ENCODE results near the gene FAM174A.

Gene FAM174A

GRCh38 chr5:100584889-100585288, 49.7 kb downstream of the FAM174A start:
- DNase-seq (ENCODE audit: extremely low read depth, low read depth): peak; percentile 12
- H3K4me3 ChIP-seq (replicated peaks; ENCODE audit: low read depth, low read length): no peak overlapping the region
- TF ChIP-seq, protein P1, sequence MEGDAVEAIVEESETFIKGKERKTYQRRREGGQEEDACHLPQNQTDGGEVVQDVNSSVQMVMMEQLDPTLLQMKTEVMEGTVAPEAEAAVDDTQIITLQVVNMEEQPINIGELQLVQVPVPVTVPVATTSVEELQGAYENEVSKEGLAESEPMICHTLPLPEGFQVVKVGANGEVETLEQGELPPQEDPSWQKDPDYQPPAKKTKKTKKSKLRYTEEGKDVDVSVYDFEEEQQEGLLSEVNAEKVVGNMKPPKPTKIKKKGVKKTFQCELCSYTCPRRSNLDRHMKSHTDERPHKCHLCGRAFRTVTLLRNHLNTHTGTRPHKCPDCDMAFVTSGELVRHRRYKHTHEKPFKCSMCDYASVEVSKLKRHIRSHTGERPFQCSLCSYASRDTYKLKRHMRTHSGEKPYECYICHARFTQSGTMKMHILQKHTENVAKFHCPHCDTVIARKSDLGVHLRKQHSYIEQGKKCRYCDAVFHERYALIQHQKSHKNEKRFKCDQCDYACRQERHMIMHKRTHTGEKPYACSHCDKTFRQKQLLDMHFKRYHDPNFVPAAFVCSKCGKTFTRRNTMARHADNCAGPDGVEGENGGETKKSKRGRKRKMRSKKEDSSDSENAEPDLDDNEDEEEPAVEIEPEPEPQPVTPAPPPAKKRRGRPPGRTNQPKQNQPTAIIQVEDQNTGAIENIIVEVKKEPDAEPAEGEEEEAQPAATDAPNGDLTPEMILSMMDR (IDR thresholded peaks at IDR 0.05; ENCODE audit: low read depth, low read length, missing control alignments): no peak

DNA sequence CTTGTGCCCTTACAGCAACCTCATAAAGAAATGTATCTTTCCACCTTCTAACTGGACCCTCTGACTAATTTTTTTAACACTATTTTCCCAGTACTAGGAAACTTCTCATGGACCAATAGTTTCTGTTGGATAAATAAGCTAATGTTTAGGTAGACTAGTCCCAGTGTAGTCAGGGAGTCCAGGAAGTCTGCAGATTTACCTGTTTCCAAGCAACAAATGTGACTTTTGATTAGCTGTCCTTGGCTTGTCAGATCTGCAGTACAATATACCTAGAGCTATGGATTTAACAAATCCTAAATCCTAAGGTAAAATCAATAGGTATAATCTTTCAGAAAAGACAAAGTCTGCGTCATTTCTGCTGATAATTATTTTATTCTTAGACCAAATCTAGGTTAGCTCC, 55.7 kb downstream of the FAM174A start:
- no peak overlapping the region for H3K4me3 ChIP-seq (replicated peaks; ENCODE audit: low read depth, low read length)
- DNase-seq (ENCODE audit: extremely low read depth, low read depth): no peak
- TF ChIP-seq, protein P1 (IDR thresholded peaks at IDR 0.05; ENCODE audit: low read depth, low read length, missing control alignments): no peak

DNA sequence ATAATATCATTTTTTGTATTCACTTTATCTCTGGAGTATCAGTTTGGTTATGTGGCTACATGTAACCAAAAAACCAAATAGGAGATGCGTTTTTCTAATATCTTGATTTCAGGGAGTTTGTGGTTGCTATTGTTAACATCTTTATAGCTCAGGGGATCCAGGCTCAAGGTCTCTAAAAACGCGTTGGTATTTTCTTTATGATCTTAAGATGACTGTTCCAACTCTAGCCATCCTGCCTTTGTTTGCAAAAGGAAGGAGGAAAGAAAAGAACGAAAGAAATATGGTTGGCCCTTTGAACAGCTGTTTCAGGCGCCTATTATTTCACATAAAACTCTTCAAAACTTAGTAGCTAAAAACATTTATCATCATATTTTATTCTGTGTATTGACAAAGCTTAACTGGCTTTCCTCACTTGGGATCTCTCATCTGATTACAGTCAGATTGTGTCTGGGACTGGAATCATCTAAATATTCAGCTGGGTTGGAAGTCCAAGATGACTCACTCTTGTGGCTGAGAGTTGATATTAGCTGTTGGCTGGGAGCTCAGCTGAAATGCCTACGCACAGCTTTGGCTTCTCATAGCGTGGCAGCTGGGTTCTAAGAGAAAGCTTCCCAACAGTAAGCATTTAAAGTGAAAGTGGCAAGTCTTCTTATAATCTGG, 60.1 kb downstream of the FAM174A start:
- TF ChIP-seq, protein P1 (IDR thresholded peaks at IDR 0.05; ENCODE audit: low read depth, low read length, missing control alignments): no peak
- H3K4me3 ChIP-seq (replicated peaks; ENCODE audit: low read depth, low read length): no peak overlapping the region
- DNase-seq (ENCODE audit: extremely low read depth, low read depth): peak; percentile 67

DNA sequence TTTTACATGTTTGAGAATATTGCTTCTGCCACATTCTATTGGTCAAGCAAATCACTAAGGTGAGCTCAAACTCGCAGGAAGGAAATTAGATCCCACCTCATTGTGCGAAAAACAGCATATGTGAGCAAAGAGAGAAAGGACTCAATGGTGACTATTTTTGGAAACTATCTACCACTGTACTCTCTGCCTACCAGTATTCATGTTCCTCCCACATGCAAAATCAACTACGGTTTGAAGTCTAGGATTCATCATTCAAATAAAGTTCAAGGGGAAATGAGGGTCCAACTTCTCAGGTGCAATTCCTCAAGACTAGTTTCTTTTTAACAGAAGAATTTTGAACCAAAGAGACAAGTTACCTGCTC, 60.6 kb downstream of the FAM174A start:
- no peak overlapping the region for H3K4me3 ChIP-seq (replicated peaks; ENCODE audit: low read depth, low read length)
- TF ChIP-seq, protein P1 (IDR thresholded peaks at IDR 0.05; ENCODE audit: low read depth, low read length, missing control alignments): no peak
- no peak for DNase-seq (ENCODE audit: extremely low read depth, low read depth)

DNA sequence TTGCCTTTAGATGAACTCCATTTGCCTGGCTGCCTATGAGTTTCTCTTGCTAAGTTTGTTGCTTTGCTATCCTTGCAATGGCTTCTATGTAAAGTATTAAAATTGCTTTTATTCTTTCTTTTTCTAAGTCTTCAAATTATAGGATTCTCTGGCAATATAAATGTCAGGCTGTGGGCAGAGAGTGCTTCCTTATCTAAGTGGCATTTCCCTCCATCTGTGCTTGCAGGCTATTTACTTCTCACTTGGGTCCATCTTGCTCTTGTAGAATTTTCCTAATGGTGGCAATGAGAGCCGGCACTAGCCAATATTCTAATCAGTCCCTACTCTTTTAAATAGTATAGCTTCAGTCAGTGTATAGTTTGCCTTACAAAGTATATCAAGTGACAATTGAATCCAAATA, 63.3 kb downstream of the FAM174A start:
- no peak for DNase-seq (ENCODE audit: extremely low read depth, low read depth)
- no peak overlapping the region for H3K4me3 ChIP-seq (replicated peaks; ENCODE audit: low read depth, low read length)
- TF ChIP-seq, protein P1 (IDR thresholded peaks at IDR 0.05; ENCODE audit: low read depth, low read length, missing control alignments): no peak

- no peak overlapping the region for H3K4me3 ChIP-seq (replicated peaks; ENCODE audit: low read depth, low read length)
- TF ChIP-seq, protein P1 (IDR thresholded peaks at IDR 0.05; ENCODE audit: low read depth, low read length, missing control alignments): no peak
- DNase-seq (ENCODE audit: extremely low read depth, low read depth): no peak
These were observed 65.3 kb downstream of the FAM174A start for GRCh38 chr5:100600298-100600994.
